Upper lobe of left lung (tissue), 4 donors: ENCODE measurements around the gene GALR3.

Source experiments
- POLR2A ChIP-seq, 4 donors: fragments of 450-650 bp; IDR thresholded peaks; one replicate each; pipeline ENCODE4 v1.5.1; 2016 to 2017; ENCODE audit warnings: antibody characterized with exemption in 4 of 4, mild to moderate bottlenecking in 2 of 4
- TF ChIP-seq, protein P1 (sequence below), 6 experiments: fragments of 450-650 bp in 4 of 6; fragments of 200-600 bp in 2 of 6; sonication (generic) in 2 of 6; IDR thresholded peaks; one replicate each; pipeline ENCODE4 v1.5.1; 2016 to 2019; ENCODE audit warnings: antibody characterized with exemption in 6 of 6

- no peak for TF ChIP-seq POLR2A (IDR thresholded peaks at IDR 0.05)
- TF ChIP-seq, protein P1, sequence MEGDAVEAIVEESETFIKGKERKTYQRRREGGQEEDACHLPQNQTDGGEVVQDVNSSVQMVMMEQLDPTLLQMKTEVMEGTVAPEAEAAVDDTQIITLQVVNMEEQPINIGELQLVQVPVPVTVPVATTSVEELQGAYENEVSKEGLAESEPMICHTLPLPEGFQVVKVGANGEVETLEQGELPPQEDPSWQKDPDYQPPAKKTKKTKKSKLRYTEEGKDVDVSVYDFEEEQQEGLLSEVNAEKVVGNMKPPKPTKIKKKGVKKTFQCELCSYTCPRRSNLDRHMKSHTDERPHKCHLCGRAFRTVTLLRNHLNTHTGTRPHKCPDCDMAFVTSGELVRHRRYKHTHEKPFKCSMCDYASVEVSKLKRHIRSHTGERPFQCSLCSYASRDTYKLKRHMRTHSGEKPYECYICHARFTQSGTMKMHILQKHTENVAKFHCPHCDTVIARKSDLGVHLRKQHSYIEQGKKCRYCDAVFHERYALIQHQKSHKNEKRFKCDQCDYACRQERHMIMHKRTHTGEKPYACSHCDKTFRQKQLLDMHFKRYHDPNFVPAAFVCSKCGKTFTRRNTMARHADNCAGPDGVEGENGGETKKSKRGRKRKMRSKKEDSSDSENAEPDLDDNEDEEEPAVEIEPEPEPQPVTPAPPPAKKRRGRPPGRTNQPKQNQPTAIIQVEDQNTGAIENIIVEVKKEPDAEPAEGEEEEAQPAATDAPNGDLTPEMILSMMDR (IDR thresholded peaks at IDR 0.05), result no peak
Measured at GRCh38 chr22:37812869-37813678, 10.1 kb upstream of the GALR3 start.
